LNCaP clone FGC (cell line): ENCODE data around the gene SMARCA4.

ENCODE experiments used
- DNase-seq: peaks from one replicate; pipeline ENCODE4 v3.0.0-alpha.2; 2011; ENCODE audit warnings: low read depth
- H3K4me3 ChIP-seq: 2 replicates; pipeline ENCODE4 v1.5.1; 2011; ENCODE audit warnings: mild to moderate bottlenecking, low read depth, low read length, control low read depth
- TF ChIP-seq, protein P1 (sequence below): IDR thresholded peaks from 2 replicates; pipeline ENCODE4 v1.5.1; 2012; ENCODE audit warnings: mild to moderate bottlenecking; ENCODE audit not compliant: control insufficient read depth, insufficient read depth; ENCODE audit errors: extremely low read depth

Gene SMARCA4

DNA sequence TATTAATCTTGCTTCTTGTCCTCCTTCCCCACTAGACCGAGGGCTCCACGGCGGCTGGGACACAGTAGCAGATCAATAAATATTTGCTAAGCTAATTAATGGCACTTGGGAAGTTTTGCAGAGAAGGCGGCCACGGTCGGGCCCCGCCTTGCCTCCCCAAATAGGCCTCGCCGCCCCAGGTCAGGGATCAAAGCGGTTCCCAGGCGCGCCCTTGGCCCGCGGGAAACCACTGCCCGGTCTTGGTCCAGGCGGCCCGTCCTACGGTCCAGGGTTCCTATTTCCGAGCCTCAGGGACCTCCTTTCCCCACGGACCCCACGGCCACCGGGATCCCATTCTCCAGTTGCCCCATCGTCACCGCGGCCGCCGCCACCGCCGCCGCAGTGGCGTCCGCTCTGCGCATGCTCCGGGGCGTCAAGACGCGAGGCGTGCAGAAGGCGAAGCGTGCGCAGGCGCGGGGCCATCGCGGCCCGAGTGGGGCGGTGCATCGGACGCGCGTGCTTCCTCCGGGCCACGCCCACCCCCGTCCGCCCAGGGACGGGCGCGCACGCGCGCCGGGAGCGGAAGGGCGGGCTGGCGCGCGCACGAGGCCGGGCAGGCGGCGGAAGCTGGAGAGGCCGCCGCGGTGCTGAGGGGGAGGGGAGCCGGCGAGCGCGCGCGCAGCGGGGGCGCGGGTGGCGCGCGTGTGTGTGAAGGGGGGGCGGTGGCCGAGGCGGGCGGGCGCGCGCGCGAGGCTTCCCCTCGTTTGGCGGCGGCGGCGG lies at the start of gene SMARCA4:
Gene SMARCA4, plus strand, starts transcription at position 717 of the 759 bp plus-strand sequence. CDS start 23,122 bp downstream, outside the sequence.
- peak; percentile 84 for DNase-seq
- H3K4me3 ChIP-seq, result peak within 1 kb of the TSS; percentile 97
- TF ChIP-seq, protein P1, sequence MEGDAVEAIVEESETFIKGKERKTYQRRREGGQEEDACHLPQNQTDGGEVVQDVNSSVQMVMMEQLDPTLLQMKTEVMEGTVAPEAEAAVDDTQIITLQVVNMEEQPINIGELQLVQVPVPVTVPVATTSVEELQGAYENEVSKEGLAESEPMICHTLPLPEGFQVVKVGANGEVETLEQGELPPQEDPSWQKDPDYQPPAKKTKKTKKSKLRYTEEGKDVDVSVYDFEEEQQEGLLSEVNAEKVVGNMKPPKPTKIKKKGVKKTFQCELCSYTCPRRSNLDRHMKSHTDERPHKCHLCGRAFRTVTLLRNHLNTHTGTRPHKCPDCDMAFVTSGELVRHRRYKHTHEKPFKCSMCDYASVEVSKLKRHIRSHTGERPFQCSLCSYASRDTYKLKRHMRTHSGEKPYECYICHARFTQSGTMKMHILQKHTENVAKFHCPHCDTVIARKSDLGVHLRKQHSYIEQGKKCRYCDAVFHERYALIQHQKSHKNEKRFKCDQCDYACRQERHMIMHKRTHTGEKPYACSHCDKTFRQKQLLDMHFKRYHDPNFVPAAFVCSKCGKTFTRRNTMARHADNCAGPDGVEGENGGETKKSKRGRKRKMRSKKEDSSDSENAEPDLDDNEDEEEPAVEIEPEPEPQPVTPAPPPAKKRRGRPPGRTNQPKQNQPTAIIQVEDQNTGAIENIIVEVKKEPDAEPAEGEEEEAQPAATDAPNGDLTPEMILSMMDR, result no peak

DNA sequence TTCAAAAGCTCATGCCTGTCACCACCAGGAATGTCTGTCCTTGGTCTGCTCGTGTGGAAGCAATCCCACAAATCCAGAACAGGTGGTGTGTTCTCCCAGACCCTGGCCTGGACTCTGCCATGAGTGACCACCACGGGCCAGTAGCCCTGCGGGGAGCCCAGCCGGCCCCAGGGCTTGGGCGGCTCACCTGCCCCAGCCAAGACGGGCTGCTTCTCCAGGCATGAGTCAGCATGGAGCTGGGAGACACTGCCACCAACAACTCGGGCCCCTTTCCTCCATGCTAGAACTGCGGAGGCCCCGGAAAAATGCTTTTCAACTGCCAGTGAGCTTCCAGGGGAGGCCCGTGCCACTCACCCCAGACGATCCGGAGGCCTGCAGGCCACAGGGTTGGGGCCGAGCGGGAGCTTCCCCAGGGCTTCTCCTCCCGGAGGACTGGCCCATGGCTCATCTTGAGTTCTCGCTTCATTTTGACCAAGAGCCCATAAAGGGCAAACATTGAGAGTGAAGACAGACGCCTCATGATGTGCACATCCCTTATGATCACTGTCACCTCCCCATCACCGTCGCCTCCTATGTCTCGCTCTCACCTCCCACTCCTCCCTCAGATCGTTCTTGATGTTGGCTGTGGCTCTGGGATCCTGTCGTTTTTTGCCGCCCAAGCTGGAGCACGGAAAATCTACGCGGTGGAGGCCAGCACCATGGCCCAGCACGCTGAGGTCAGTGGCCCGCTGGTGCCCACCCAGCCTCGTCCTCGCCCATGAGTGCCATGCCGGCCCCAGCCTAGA lies 49.1 kb upstream of the SMARCA4 start:
- TF ChIP-seq, protein P1, result no peak
- no peak overlapping the region for H3K4me3 ChIP-seq
- DNase-seq, result no peak

DNA sequence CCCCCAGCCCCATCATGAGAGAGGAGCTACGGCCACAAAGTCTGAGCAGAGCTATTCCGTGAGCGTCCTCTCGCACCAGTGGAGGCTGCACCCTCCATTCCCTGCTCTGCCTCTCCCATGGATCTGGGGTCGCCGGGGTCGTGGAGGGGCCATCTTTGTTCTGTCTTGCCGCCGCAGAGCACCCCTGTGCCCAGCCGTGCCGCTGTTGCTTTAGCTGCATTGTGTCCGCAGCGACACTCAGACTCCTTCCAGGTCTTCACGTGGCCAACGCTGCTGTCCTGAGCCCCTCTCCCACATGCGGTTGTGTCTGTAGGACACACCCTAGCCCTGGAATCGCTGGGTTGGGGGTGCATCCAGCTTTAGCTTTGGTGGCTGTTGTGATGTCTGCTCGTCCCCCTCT lies 48.2 kb upstream of the SMARCA4 start:
- TF ChIP-seq, protein P1, result no peak
- DNase-seq, result no peak
- H3K4me3 ChIP-seq, result no peak overlapping the region

DNA sequence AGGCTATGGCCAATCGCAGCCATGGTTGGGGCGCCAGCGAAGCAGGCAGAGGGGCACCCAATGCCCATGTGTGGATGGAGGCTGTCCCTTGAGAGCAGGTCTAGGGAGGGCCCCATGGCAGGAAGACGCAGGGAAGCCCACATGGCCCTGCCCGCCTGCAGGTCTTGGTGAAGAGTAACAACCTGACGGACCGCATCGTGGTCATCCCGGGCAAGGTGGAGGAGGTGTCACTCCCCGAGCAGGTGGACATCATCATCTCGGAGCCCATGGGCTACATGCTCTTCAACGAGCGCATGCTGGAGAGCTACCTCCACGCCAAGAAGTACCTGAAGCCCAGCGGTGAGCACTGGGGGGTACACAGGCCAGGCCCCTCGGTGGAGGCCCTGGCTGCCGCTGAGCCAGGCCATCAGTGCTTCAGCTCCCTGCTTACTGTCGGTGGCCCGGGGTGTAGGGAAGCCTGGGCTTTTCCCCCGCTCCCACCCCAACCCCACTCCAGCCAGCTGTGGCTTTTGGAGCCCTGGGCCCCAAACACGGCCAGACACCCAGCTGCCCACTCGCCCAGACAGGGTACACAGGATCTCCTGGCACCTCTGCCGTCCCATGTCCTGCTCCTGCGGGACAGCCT lies 47.0 kb upstream of the SMARCA4 start:
- DNase-seq, result no peak
- H3K4me3 ChIP-seq, result no peak overlapping the region
- TF ChIP-seq, protein P1, result no peak

DNA sequence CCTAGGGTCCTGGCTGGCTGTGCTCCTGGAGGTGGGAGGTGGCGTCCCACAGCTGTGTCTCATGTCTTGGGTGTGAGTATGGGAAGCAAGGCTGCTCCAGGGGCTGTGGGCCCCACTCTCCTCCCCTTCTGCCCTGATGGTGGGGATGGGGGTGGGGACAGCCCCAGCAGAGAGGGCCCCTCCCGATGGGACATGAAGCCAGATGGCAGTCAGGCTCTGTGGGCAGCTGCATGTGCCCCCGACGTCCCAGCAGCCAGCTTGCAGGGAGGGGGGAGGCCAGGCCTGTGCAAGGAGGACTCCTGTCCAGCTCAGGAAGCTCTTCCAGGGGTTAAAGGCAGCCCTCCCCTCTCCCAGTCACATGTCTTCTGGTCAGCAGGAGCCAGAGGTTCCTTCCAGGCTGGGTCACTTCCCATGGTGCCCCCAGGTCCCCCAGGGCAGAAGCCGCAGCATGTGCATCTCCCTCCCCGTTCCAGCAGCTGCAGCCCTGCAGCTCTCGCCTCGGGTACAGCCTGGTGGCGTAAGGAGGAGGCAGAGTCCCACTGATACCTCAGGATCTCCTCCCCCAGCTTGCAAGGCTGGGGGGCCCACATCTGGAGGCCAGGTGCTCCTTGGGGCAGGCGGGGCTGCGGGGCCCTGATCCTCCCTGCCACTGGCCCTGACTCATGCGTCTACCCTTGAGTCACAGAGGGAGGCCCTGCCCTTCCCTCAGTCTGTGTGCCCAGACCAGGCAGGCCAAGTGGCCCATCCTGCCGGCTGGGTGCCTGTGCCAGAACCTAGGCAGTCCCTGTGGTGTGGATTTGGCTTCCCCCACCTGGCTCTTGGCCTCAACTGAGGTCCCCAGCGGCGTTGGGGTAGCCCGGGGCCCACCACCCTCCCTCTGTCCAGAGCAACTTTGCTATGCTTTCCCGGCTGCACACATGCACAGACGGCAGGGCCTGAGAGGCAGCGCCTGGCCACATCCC lies 45.4 kb upstream of the SMARCA4 start:
- TF ChIP-seq, protein P1, result no peak
- no peak overlapping the region for H3K4me3 ChIP-seq
- DNase-seq, result no peak

DNA sequence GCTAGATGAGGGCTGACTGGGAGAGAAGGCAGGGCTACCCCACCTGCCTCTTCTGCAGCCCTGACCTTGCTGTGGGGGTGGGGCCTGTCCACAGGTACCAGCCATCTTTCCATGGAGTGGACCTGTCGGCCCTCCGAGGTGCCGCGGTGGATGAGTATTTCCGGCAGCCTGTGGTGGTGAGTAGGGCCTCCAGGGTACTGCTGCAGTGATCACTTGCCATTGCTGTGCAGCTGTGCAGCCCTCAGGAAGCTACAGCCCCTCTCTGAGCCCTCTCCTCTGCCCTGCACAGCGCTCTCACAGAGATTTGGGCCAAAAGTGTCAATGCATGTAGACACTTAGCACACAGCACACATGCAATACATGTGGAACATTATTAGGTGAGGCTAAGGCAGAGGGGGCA lies 44.2 kb upstream of the SMARCA4 start:
- H3K4me3 ChIP-seq, result no peak overlapping the region
- DNase-seq, result no peak
- TF ChIP-seq, protein P1, result no peak
